HEK293T (cell line): Measurements from ENCODE around the gene EHD4.

Source experiments
- ARNT ChIP-seq: fragments of 450-650 bp; IDR thresholded peaks from 2 replicates; pipeline ENCODE4 v1.6.1; 2017; ENCODE audit warnings: mild to moderate bottlenecking
- ELF4 ChIP-seq: fragments of 450-650 bp; IDR thresholded peaks from 2 replicates; pipeline ENCODE4 v1.6.1; 2017; ENCODE audit warnings: antibody characterized with exemption
- FOXA1 ChIP-seq: fragments of 450-650 bp; IDR thresholded peaks from 2 replicates; pipeline ENCODE4 v1.6.1; 2016; ENCODE audit warnings: mild to moderate bottlenecking
- HDGF ChIP-seq: fragments of 450-650 bp; IDR thresholded peaks from 2 replicates; pipeline ENCODE4 v1.6.1; 2017; ENCODE audit warnings: antibody characterized with exemption, borderline replicate concordance
- NFRKB ChIP-seq: fragments of 450-650 bp; IDR thresholded peaks from 2 replicates; pipeline ENCODE4 v1.6.1; 2016; ENCODE audit warnings: mild to moderate bottlenecking, moderate library complexity
- SP1 ChIP-seq: fragments of 450-650 bp; IDR thresholded peaks from 2 replicates; pipeline ENCODE4 v1.6.1; 2017
- SUZ12 ChIP-seq: fragments of 450-650 bp; IDR thresholded peaks from 2 replicates; pipeline ENCODE4 v1.6.1; 2016; ENCODE audit warnings: mild to moderate bottlenecking
- TARDBP ChIP-seq: fragments of 450-650 bp; IDR thresholded peaks from 2 replicates; pipeline ENCODE4 v1.6.1; 2016

- TF ChIP-seq SP1 (no peak), ELF4 (no peak), ARNT (no peak), TARDBP (no peak), HDGF (no peak), SUZ12 (no peak), FOXA1 (no peak), NFRKB (no peak)
Measured at GRCh38 chr15:41865490-41866055, 106.8 kb downstream of the EHD4 start.
